HEK293T (cell line): Measurements from ENCODE around the gene SLC4A2.
"Not testable (repeated sequence)": the region's sequence is repeated elsewhere in the genome, so short reads cannot be mapped to it uniquely, and the experiment has no call there.

Experiments
- ARNT ChIP-seq: fragments of 450-650 bp; IDR thresholded peaks from 2 replicates; pipeline ENCODE4 v1.6.1; 2017; ENCODE audit warnings: mild to moderate bottlenecking
- BHLHE40 ChIP-seq: fragments of 450-650 bp; IDR thresholded peaks from 2 replicates; pipeline ENCODE4 v1.6.1; 2016; ENCODE audit warnings: mild to moderate bottlenecking, moderate library complexity, borderline replicate concordance
- CTBP1 ChIP-seq: fragments of 450-650 bp; IDR thresholded peaks from 2 replicates; pipeline ENCODE4 v1.6.1; 2016; ENCODE audit warnings: borderline replicate concordance
- FOXA1 ChIP-seq: fragments of 450-650 bp; IDR thresholded peaks from 2 replicates; pipeline ENCODE4 v1.6.1; 2016; ENCODE audit warnings: mild to moderate bottlenecking
- FOXK2 ChIP-seq: fragments of 450-650 bp; IDR thresholded peaks from 2 replicates; pipeline ENCODE4 v1.6.1; 2016; ENCODE audit warnings: mild to moderate bottlenecking
- HDGF ChIP-seq: fragments of 450-650 bp; IDR thresholded peaks from 2 replicates; pipeline ENCODE4 v1.6.1; 2017; ENCODE audit warnings: antibody characterized with exemption, borderline replicate concordance
- L3MBTL2 ChIP-seq: fragments of 450-650 bp; conservative IDR thresholded peaks from 2 replicates; pipeline ENCODE4 v1.6.1; 2016; ENCODE audit warnings: mild to moderate bottlenecking
- LEF1 ChIP-seq: fragments of 450-650 bp; IDR thresholded peaks from 2 replicates; pipeline ENCODE4 v1.6.1; 2017; ENCODE audit warnings: mild to moderate bottlenecking, borderline replicate concordance
- NFRKB ChIP-seq: fragments of 450-650 bp; IDR thresholded peaks from 2 replicates; pipeline ENCODE4 v1.6.1; 2016; ENCODE audit warnings: mild to moderate bottlenecking, moderate library complexity
- PKNOX1 ChIP-seq: fragments of 450-650 bp; IDR thresholded peaks from 2 replicates; pipeline ENCODE4 v1.6.1; 2016
- SP1 ChIP-seq: fragments of 450-650 bp; IDR thresholded peaks from 2 replicates; pipeline ENCODE4 v1.6.1; 2017
- SUZ12 ChIP-seq: fragments of 450-650 bp; IDR thresholded peaks from 2 replicates; pipeline ENCODE4 v1.6.1; 2016; ENCODE audit warnings: mild to moderate bottlenecking
- TARDBP ChIP-seq: fragments of 450-650 bp; IDR thresholded peaks from 2 replicates; pipeline ENCODE4 v1.6.1; 2016
- ZNF384 ChIP-seq: fragments of 450-650 bp; IDR thresholded peaks from 2 replicates; pipeline ENCODE4 v1.6.1; 2016

DNA sequence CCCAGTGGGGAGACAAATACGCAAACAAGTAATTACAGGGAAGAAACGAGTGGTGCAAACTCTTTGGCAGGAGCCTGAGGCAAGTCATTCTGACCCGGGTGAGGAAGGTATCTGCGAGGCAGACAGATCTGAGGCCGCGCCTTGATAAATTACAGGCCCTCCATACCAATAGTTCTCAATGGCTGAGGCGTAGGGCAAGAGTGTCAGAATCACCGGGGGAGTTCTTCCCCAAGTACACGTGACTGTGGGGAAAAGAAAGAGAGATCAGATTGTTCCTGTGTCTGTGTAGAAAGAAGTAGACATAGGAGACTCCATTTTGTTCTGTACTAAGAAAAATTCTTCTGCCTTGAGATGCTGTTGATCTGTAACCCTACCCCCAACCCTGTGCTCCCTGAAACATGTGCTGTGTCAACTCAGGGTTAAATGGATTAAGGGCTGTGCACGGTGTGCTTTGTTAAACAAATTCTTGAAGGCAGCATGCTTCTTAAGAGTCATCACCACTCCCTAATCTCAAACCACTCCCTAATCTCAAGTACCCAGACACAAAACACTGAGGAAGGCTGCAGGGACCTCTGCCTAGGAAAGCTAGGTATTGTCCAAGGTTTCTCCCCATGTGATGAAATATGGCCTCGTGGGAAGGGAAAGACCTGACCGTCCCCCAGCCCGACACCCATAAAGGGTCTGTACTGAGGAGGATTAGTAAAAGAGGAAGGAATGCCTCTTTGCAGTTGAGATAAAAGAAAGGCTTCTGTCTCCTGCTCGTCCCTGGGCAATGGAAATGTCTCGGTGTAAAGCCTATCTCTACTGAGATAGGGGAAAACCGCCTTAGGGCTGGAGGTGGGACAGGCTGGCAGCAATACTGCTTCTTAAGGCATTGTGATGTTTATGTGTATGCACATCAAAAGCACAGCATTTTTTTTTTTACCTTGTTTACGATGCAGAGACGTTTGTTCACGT lies 32.3 kb upstream of the SLC4A2 start:
- not testable (repeated sequence) for TF ChIP-seq BHLHE40, HDGF, L3MBTL2, ZNF384, FOXA1, FOXK2, LEF1, SUZ12, SP1, ARNT, PKNOX1, NFRKB, TARDBP, CTBP1
